ENCODE data around the gene VSTM5.
"Not testable (repeated sequence)": the region's sequence is repeated elsewhere in the genome, so short reads cannot be mapped to it uniquely, and the experiment has no call there.

The VSTM5 gene, protein sequence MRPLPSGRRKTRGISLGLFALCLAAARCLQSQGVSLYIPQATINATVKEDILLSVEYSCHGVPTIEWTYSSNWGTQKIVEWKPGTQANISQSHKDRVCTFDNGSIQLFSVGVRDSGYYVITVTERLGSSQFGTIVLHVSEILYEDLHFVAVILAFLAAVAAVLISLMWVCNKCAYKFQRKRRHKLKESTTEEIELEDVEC

DNA sequence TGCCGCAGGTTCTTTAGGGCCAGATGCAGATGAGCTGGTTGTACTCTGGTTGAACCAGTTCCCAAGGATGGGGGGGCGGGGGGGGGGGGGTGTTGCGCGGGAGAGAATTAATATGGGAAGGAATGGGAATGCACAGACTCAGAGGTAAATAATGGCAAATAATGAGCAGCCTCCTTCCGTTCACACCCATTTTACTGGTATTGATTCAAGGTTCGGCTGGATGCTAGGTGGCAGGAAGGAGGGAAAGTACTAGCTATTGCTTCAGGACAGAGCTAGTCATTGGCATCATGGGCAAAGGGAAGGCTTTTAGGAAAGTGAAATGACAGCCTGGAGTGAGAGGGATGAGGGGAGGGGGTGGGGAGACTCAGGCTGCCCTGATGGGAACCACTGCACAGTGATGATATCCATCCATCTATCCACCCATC lies at the start of gene VSTM5:
TSS of gene VSTM5 (minus strand) at position 25 of the 425 bp plus-strand sequence. CDS start 116 bp downstream, outside the sequence.
- no peak for DNase-seq

DNA sequence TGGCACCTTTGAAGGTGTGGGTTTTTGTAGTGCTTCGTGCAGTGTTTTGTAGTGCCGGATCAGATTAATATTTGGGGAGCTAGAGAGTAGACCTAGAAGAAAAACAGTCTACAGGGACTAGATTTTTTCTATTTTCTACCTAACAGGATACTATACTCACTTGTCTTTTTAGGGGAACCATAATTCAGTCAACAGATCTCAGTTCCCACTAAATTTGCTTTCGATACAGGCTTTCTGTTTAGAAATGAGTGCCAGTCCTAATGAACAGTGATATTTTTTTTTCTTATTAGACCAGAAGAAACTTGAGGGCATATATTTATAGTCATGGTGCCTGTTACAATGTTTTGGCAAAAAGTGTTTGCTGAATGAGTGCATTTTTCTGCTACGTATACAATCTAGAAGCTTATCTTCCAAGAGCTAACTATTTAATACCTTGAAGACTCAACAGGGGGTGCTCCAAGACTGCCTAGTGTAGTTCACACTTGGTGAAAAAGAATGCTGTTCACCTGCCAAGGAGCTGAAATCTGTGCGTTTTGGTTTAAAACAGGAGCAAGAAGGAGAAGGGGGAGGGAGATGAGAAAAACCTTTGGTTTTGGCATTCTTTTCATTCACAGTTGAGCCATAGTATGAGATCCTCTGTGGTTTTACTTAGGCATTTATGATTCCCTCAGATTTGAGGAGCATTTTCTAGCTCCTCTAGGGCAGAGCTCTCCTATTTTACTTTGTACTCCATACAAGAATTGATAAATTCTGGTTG lies 44.9 kb upstream of the VSTM5 start:
- peak; percentile 26 for DNase-seq

DNA sequence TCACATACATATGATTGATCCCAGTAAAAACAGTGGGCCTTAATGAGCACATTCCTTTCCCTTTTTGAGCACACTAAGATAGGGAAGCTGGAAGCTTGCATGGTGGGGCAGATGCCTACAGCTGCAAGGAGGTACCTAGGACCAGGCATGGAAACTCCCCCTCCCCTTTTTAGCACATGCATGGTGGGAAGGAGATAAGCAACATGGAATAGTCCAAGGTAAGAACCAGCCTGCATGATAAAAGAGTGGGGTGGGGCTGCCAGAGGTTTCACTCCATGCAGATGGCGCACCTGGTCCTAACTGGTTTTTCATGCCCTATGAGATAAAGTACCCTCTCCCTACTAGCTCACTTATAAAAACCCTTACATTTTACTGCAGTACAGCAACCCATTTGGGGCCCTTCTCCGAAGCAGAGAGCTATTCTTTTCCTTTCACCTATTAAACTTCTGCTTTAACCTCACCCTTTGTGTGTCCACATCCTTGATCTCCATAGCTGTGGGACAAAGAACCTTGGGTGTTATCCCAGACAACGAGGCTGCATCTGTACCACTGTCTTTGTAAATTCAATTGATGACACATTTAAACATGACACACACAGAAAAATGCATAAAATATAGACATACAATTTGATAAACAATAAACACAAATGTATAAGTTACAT lies 40.1 kb upstream of the VSTM5 start:
- no peak for DNase-seq

DNA sequence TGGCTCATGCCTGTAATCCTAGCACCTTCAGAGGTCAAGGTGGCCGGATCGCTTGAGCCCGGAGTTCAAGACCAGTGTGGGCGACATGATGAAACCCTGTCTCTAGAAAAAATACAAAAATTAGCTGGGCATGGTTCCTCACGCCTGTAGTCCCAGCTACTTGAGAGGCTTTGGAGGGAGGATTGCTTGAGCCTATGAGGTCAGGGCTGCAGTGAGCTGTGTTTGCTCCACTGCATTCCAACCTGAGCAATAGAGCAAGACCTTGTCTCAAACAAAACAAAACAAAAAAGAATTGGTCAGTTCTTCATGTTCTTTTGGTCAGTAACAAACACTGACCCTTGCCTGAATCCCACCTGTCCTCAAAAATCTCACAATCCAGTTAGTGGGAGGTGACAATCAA lies 36.7 kb upstream of the VSTM5 start:
- no peak for DNase-seq

DNA sequence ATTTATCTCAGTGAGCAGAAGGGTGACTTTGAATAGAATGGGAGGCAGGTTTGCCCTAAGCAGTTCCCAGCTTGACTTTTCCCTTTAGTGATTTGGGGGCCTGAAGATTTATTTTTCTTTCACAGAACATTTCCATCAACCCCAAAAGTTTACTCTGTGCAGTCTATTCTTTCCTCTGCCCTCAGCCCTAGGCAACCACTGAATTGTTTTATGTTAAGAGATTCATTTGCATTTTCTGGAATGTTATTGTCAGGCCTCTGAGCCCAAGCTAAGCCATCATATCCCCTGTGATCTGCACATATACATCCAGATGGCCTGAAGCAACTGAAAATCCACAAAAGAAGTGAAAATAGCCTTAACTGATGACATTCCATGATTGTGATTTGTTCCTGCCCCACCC lies 28.7 kb upstream of the VSTM5 start:
- DNase-seq = not testable (repeated sequence)

DNA sequence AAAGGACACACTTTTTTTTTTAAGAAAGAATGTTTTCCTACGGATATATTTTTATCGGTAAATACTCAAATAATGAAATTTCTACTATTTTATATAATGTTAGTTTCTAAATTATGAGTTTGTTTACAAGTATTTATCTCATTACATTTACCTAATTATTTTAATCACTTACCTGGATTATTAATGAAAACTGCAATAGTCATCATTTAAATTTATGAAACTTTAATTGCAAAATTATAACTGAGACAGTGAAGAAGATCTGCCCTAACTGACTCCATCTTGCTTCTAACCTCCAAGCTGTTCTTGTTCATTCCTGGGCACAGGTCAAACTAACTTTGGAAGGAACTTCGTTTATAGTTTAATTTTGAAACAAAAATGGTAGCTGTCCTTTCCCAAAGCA lies 25.2 kb upstream of the VSTM5 start:
- DNase-seq = no peak

DNA sequence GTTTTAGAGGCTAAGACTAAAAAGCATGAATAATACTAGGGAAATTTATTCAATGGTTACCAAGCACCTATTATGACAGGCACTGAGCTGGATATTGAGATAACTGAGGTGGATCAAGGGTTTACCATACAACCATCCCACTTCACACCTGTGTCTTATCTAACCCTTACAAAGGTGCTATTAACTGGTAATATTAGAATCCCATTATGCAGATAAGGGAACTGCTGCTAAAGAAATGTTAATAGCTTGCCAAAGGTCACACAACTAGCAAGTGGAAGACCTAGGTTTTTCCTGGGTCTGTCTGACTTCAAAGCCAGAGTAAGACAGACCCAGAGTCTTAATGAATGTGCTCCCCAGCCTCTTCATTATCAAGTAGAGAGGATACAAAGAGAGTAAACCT lies 21.1 kb upstream of the VSTM5 start:
- DNase-seq = no peak

DNA sequence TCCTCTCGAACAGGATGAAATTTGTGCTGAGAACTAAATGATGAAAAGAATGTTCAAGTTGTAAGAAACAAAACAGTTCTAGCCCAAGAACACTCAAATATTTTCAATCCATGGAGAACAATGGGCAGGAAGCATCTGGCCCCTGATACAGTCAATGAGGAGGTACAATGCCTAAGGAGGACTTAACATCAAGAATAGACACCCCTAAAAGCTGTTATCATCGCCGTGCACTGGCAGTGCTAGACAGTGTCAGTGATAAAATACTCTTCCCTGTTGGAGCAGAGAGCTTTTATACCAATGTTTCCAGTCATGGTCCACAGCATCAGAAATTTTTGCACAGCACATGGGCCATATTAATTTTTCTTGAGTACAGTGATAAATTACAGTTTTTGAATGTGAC lies 20.2 kb upstream of the VSTM5 start:
- DNase-seq = no peak

DNA sequence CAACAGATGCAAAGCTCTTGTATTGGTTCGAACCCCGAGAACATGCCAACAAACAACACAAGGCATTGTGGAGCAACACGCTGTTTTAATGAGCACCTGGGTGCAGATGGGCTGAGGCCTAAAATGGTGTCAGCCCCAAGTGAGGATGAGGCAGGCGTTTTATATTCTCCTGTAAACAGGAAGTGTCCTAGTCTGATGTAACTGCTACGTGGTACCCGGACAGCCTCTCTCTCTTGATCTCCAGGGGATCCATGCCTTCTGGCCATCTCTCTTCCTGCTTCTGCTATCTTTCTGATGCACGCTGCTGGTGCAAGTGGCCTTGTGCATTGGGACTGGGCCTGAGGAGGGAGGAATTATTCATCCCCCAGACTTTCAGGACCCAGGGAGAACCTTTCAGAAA lies 19.4 kb upstream of the VSTM5 start:
- no peak for DNase-seq

DNA sequence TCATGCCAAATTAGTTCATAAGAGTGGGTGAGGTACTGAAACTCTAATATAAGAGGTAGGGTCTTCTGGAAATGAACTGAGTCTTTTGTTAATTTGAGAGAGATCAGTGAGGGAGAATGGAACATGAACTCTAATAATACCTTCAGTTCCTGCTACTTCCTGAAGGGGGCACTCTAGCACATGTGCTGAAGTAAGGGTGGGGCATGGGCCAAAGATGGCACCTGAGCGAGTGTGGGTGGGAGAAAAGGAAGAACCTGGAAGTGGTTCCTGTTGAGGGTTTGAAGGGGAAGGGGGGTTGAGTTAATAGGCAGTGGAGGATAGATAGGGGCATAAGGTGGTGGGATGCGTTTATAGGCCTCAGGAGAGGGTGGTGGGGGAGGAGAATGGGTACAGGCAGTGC lies 18.0 kb upstream of the VSTM5 start:
- not testable (repeated sequence) for DNase-seq

DNA sequence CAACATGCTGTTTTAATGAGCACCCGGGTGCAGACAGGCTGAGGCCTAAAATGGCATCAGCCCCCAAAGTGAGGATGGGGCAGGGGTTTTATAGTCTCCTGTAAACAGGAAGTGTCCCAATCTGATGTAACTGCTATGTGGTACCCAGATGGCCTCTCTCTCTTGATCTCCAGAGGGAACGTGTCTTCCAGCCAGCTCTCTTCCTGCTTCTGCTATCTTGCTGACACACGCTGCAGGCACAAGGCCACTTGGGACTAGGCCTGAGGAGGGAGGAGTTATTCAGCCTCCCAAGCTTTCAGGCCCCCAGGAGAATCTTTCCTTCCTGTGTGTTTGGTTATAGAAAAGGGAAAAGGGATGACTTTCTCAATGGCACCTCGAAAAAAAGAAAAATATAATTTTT lies 11.4 kb upstream of the VSTM5 start:
- DNase-seq = no peak

DNA sequence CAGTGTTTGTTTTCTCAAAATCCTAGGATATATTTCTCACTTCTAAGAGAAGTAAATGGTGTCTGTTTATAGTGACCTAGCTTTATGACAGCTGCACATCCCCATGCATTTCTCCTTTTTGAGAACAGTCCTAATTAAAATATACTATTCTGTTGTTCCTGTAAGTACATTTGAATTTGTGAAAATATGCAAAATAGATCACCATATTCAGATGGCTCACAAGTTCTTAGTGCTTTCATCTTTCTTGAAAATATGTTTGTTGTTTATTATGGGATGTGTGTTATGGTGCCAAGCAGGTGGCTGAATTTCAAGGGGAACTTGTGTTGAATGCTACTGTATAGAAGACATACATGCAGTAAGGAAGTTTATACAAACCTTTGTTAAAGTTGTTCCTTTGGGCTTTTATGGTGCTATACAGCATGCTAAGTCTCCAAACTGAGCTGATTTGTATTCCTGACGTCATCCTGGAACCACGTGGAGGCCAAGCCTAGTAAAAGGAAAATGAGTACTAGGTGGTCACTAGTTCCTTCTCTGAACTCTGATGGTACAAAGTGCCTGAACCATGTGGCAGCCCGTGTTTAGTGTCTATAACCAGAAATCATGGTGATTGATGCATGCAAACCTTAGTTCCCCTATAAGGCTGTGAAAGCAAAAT lies 7.8 kb upstream of the VSTM5 start:
- no peak for DNase-seq

DNA sequence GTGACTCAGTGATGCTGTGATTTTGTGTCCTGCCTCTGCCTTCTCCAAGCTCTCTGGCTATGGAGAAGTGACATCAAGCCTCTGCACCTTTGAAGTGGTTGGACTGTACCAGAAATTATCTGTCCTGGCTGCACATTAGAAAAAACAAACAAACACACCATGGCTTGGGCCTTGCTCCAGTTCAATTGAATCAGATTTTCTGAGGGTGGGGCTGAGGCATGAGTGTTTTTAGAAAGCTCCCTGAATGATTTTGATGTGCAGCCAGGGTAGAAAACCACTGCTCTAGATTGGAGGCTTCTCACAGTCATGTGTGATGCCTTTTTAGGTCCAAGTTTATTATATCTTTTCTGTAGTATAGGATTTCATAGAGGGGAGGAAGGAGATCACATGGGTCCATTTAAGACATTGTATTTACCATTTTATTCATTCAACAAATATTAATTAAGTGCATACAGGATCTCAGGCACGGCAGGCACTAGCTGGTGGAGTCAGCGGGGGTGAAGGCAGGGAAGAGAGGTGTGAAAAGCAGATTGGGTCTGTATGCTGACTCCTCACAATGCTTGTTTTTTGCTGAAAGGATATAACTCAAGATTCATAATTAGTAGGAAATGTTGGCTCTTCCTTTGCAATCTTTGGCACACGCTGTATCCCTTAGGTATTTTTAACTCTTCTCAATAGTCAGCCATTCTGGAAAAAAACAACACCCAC lies 7.1 kb upstream of the VSTM5 start:
- DNase-seq = no peak

DNA sequence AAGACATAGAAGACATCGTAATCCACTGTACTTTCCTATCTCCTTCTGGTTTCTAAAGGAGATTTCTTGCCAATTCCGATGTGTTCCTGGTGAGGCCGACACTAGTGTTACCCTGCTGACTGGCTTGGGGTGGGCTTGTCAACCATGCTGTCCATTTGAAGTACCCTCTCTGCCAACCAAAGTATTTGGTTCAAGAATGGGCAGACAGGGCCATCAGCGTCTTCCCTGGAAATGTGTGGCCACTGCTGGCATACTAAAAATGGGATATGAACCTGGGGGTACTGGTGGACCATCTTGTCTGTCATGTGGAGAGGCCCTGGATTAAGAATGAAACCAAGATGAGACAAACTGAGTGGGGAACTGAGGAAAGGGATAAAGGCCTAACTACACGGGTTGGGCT lies 1.8 kb upstream of the VSTM5 start:
- no peak for DNase-seq

DNA sequence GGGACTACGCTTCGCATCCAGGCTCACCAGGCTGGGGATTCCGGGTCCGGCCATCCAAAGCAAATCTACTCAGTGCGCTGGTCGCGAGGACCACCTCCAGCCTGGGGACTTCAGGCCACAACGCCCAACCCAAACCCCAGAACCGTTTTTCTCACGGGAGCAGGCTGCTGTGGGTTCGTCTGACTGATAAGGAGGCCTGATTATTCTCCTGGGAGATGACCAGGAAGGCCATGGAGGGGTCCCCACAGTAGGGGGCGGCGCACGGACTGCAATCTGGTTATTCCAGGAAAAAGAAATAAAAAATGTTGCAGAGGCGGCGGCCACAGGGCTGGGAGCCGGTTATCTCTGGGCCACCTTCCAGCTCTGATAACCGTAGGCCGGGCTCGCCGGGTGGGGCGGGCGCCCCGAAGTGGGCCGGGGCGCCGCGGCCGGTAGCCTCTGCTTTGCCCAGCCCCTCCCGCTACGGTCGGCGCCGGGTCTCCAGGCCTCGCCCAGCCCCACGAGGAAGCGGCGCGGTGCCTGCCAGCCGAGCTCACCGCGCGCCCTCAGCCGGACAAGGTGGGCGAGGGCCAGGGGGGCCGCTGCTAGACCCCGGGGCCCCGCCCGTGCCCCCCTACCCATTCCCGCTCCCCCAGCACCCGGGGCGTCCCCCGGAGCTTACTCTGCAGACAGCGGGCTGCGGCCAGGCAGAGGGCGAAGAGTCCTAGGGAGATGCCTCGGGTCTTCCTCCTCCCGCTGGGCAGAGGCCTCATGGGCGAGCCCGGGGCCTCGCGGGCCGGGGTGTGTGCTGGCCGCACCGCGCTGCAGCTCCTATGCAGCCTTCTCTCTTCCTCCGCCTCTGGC lies 446 bp downstream of the VSTM5 start:
- no peak for DNase-seq

DNA sequence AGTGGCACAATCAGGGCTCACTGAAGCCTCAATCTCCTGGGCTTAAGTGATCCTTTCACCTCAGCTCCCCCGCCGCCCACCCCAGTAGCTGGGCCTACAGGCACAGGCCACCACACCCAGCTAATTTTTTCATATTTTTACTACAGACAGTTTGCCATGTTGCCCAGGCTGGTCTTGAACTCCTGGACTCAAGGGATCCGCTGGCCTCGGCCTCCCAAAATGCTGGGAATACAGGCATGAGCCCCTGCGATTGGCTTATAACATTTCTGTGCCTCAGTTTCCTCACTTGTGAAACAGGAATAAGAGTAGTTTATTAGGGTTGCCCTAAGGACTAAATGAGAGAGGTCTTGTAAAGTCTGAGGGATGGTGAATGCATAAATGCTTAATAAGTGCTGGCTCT lies 1.2 kb downstream of the VSTM5 start:
- DNase-seq = no peak

DNA sequence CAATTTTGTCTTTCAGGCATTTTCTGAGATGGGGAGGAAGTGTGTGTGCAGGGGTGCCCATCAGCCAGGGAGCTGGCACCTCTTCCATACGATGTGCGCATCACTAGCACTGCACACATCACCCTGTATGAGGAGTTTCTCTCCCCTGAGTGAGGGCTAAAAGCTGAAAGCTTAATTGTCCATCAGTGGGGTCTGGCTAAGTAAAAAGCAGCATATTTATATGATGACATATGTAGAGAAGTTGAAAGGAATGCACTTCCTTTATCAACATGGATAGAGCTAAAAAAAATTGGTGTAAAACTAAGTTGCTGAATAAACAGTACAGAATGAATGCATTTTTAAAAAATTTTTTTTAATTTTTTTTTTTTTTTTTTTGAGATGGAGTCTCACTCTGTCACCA lies 4.0 kb downstream of the VSTM5 start:
- no peak for DNase-seq

DNA sequence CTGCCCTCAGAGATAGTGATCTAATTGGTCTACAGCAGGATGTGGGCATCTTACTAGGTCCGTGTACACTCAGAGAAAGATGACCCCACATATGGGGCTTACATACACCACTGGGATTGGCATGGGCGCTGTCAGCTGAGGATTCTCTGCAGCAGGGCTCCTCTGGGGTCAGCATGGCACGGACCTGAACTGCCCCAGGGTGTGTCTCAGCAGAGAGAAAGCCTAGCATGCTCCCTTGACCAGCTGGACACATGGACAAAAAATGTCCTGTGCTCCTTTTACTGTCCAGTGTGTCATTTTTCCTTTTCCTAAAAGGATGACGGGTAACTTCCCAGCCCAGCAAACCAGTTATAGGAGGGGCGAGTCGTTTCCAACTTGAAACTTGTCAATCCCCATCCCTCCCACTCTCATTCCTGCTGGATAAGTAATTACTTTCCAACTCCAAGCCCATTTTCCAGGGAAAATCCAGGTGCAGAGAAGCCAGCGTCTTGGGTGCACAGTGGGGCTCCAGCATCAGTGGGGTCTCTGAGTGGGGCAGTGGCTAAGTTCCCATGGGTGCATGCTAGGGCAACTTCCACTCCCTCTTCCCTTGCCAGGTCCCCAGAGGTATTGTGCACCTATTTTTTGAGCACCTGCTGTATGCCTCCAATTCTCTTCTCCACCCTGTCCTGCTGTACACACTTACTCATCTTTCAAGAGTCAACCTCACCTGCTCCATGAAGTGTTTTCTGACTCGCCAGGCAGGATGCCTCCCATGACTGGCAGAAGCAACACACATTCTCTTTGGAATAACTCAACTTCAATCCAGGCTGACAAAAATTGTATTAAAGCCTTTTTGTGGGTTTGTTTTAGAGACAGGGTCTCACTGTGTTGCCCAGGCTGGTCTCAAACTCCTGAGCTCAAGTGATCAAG lies 5.0 kb downstream of the VSTM5 start:
- no peak for DNase-seq

DNA sequence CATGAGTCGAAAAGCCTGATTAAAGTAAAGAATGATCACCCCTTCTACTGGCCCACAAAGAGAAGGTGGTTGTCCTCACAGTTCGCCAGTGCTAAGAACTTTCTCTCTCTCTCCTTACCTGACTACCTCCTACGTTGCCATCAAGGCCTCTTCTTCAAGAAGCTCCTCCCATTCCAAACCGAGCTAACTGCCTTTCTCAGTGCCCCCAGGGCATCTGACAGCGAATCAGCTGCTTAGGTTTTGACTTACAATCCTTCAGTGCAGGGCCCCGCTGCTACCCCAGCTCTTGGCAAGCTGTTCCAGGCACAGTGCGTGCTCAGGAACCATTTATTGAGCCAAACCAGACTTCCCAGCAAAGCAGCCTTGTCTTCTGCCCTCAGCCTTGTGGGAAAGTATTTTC lies 5.8 kb downstream of the VSTM5 start:
- DNase-seq = no peak

DNA sequence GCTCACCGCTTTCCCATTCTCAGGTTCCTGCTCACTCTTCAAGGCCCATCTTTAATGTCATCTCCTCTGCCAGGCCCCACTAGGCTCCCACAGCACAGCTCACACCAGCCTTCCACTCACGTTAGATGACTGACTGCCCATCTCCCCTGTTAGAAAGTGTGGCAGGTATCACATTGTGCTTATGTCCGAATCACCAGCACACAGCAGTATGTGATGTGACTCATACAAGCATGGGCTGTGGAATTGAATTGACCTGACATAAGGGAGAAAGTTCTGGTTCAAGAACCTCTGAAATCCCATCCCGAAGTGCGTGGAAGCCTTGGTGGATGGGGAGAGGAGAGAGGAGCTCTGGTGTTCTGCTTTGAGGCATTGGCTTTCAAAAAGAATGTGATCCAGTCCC lies 6.5 kb downstream of the VSTM5 start:
- DNase-seq = no peak

DNA sequence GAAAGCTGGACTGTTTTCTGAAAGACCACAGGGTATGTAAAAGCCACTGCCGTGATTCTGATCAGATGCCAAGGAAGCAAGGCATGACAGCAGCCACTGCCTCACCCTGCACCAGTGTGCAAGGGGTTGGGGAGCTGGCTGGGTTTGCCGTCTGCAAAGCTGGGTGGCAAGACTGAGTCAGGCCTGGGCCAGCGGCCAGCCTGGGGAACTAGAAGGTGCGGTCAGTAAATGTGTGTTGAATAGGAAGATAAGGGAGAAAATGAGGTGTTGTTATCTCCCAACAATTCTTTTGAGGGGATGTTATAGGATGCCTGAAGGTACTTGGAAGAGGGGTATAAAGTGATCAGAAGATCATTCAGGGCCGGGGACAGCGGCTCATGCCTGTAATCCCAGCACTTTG lies 8.0 kb downstream of the VSTM5 start:
- no peak for DNase-seq

Data from activated CD4-positive, alpha-beta T cell treated with anti-CD3 and anti-CD28 coated beads, Interleukin-2, amount 50 U/mL, for 16 hours (primary cell).